Measurements from ENCODE around the gene ZNF750. TPM values are rescaled to one million over a fixed set of nuclear protein-coding genes. Genes with fewer than 3 reads are reported as not detected.

ZNF750 gene
- total and polyA plus RNA-seq, 10 of the 15 experiments (the other 5 are each of a cell fraction or from before 2014, with no cell fraction given) = 0.06 TPM; not detected in 9

GRCh38 chr17:82822281-82822680 lies 17.5 kb downstream of the ZNF750 start:
- RAD21 ChIA-PET (ENCODE audit: unreplicated experiment) = no interaction called here
- no peaks in the 10 kb centered on the region for H3K79me2 ChIP-seq (ENCODE audit: control insufficient read depth, insufficient read depth, low read length)
- H3K4me3 ChIP-seq = no peak overlapping the region
- WGBS (ENCODE audit: insufficient coverage, insufficient replicate concordance, low lambda C conversion rate, missing lambda C conversion rate) = 90% methylated on average over 16 of the region's 16 CpGs
- no peaks in the 10 kb centered on the region for H4K20me1 ChIP-seq (ENCODE audit: control insufficient read depth, insufficient read depth)
- no peak overlapping the region for H3K9ac ChIP-seq (ENCODE audit: control insufficient read depth, insufficient read depth, low read length)
- CTCF ChIA-PET = interaction anchor here (1.5 kb wide), 1 partner anchor 42 kb away, joined by 6 read pairs; no protein-coding TSS in a partner anchor
- SMC1A ChIA-PET (ENCODE audit: uncharacterized antibody, unreplicated experiment) = no interaction called here
- TF ChIP-seq ESRRA (IDR thresholded peaks at IDR 0.05; ENCODE audit: low read length) (no peak), SUZ12 (IDR thresholded peaks at IDR 0.05; ENCODE audit: unreplicated experiment) (no peak), IKZF1 (conservative IDR thresholded peaks at IDR 0.05) (no peak), SUPT20H (IDR thresholded peaks at IDR 0.05; ENCODE audit: borderline replicate concordance, control insufficient read depth, low read depth, low read length) (no peak), RCOR1 (conservative IDR thresholded peaks at IDR 0.05; ENCODE audit: low read depth, low read length) (no peak), SREBF2 (IDR thresholded peaks at IDR 0.05; ENCODE audit: low read length) (no peak), RAD21 (IDR thresholded peaks at IDR 0.05; ENCODE audit: insufficient read depth, low read depth, low read length) (no peak), SP1 (IDR thresholded peaks at IDR 0.05; ENCODE audit: low read depth, low read length) (no peak), IKZF2 (IDR thresholded peaks at IDR 0.05) (no peak)
- POLR2A ChIA-PET = no interaction called here
- in situ Hi-C loops (cut with MboI) (no loop called here), intact Hi-C loops (cut with micrococcal nuclease; ENCODE audit: unreplicated experiment) (no loop called here)
- H3K9me3 ChIP-seq (replicated peaks; ENCODE audit: control insufficient read depth, insufficient read depth, low read length) = no peaks in the 10 kb centered on the region
- peaks cover under 1 to 3% of the 10 kb centered on the region in 2 experiments; a peak in 3 of 4 replicates for H3K36me3 ChIP-seq (ENCODE audit: control insufficient read depth in 2 of 2, insufficient read depth in 2 of 2, low read length in 1 of 2)
- no peaks in the 10 kb centered on the region for H3K4me1 ChIP-seq (ENCODE audit: control insufficient read depth, insufficient read depth, low read length)
- FAIRE-seq (no peak), ATAC-seq (no peak), DNase-seq (ENCODE audit: low read depth, low spot score) (no peak)
- H2AFZ ChIP-seq (ENCODE audit: control insufficient read depth, low read depth, low read length) = no peak overlapping the region
- H3K4me2 ChIP-seq (ENCODE audit: control insufficient read depth, insufficient read depth) = no peak overlapping the region
- no peak overlapping the region for H3K27ac ChIP-seq (ENCODE audit: control insufficient read depth, insufficient read depth)
- no peaks in the 10 kb centered on the region for H3K27me3 ChIP-seq (replicated peaks in 1 of 2; ENCODE audit: control insufficient read depth in 2 of 2, insufficient read depth in 2 of 2, low read length in 1 of 2)
- BruUV-seq (replicated peaks) = no TSS peak

- DNase-seq (ENCODE audit: low read depth, low spot score) (no peak), ATAC-seq (no peak), FAIRE-seq (no peak)
- ChIA-PET CTCF (interaction anchor here (1.6 kb wide), 1 partner anchor 40 kb away, joined by 4 read pairs; no protein-coding TSS in a partner anchor), RAD21 (ENCODE audit: unreplicated experiment) (no interaction called here), POLR2A (no interaction called here), SMC1A (ENCODE audit: uncharacterized antibody, unreplicated experiment) (no interaction called here)
- Histone ChIP-seq H3K4me1 (ENCODE audit: control insufficient read depth, insufficient read depth, low read length) (no peaks in the 10 kb centered on the region), H2AFZ (ENCODE audit: control insufficient read depth, low read depth, low read length) (no peak overlapping the region), H3K4me3 (no peak overlapping the region), H3K36me3 (ENCODE audit: control insufficient read depth in 2 of 2, insufficient read depth in 2 of 2, low read length in 1 of 2) (peaks cover 0 to 3% of the 10 kb centered on the region in 2 experiments; a peak in 3 of 4 replicates), H3K79me2 (ENCODE audit: control insufficient read depth, insufficient read depth, low read length) (no peaks in the 10 kb centered on the region), H4K20me1 (ENCODE audit: control insufficient read depth, insufficient read depth) (no peaks in the 10 kb centered on the region), H3K27ac (ENCODE audit: control insufficient read depth, insufficient read depth) (no peak overlapping the region), H3K9ac (ENCODE audit: control insufficient read depth, insufficient read depth, low read length) (no peak overlapping the region), H3K27me3 (replicated peaks in 1 of 2; ENCODE audit: control insufficient read depth in 2 of 2, insufficient read depth in 2 of 2, low read length in 1 of 2) (no peaks in the 10 kb centered on the region), H3K4me2 (ENCODE audit: control insufficient read depth, insufficient read depth) (no peak overlapping the region), H3K9me3 (replicated peaks; ENCODE audit: control insufficient read depth, insufficient read depth, low read length) (no peaks in the 10 kb centered on the region)
- BruUV-seq (replicated peaks) = no TSS peak
- intact Hi-C loops (cut with micrococcal nuclease; ENCODE audit: unreplicated experiment) = no loop called here
- in situ Hi-C loops (cut with MboI) = no loop called here
- WGBS (ENCODE audit: insufficient coverage, insufficient replicate concordance, low lambda C conversion rate, missing lambda C conversion rate) = 100% methylated on average over 2 of the region's 2 CpGs
- TF ChIP-seq JUND (IDR thresholded peaks at IDR 0.05; ENCODE audit: low read depth, low read length) (no peak), BCL3 (IDR thresholded peaks at IDR 0.05; ENCODE audit: borderline replicate concordance, insufficient read depth, low read depth, low read length, poor library complexity, severe bottlenecking) (no peak), ATF2 (IDR thresholded peaks at IDR 0.05; ENCODE audit: low read length) (no peak), GATAD2B (conservative IDR thresholded peaks at IDR 0.05; ENCODE audit: low read depth) (no peak), CTCF (IDR thresholded peaks at IDR 0.05 in 2 of 3, conservative IDR thresholded peaks at IDR 0.05 in 1 of 3; ENCODE audit: control insufficient read depth in 2 of 3, extremely low read depth in 1 of 3, insufficient read depth in 1 of 3, low read depth in 3 of 3, low read length in 3 of 3) (no peak), POLR2AphosphoS5 (IDR thresholded peaks at IDR 0.05; ENCODE audit: low read length) (no peak)
Measured at GRCh38 chr17:82821554-82821953, 18.3 kb downstream of the ZNF750 start.
